Endothelial cell of umbilical vein (primary cell): ENCODE data around the gene SMC6.

Experiments
- CTCF ChIP-seq, 2 donors: IDR thresholded peaks; 1 replicate in 1 of 2; 2 replicates in 1 of 2; pipeline ENCODE4 v1.5.1; 2011; ENCODE audit warnings: low read length in 2 of 2, mild to moderate bottlenecking in 2 of 2, moderate library complexity in 2 of 2, control low read depth in 1 of 2, inconsistent platforms in 1 of 2, low read depth in 1 of 2; ENCODE audit not compliant: insufficient read depth in 1 of 2; ENCODE audit errors: extremely low read depth in 1 of 2
- EZH2 ChIP-seq: IDR thresholded peaks from 2 replicates; pipeline ENCODE4 v1.6.1; 2012; ENCODE audit warnings: borderline replicate concordance, low read depth, mild to moderate bottlenecking, moderate library complexity, low read length, inconsistent platforms; ENCODE audit not compliant: severe bottlenecking
- JUN ChIP-seq: IDR thresholded peaks from 2 replicates; pipeline ENCODE4 v1.6.1; 2011; ENCODE audit warnings: borderline replicate concordance, low read depth; ENCODE audit not compliant: insufficient read length, insufficient read depth
- MYC ChIP-seq: IDR thresholded peaks from one replicate; pipeline ENCODE4 v1.6.1; 2011; ENCODE audit warnings: mild to moderate bottlenecking, low read depth, low read length
- POLR2A ChIP-seq: IDR thresholded peaks from 2 replicates; pipeline ENCODE4 v1.6.1; 2012; ENCODE audit warnings: low read depth, mild to moderate bottlenecking, control low read depth, low read length
- POLR2AphosphoS5 ChIP-seq: IDR thresholded peaks from 2 replicates; pipeline ENCODE4 v1.6.1; 2012; ENCODE audit warnings: low read depth, mild to moderate bottlenecking, control low read depth, low read length, moderate library complexity; ENCODE audit not compliant: insufficient read depth

DNA sequence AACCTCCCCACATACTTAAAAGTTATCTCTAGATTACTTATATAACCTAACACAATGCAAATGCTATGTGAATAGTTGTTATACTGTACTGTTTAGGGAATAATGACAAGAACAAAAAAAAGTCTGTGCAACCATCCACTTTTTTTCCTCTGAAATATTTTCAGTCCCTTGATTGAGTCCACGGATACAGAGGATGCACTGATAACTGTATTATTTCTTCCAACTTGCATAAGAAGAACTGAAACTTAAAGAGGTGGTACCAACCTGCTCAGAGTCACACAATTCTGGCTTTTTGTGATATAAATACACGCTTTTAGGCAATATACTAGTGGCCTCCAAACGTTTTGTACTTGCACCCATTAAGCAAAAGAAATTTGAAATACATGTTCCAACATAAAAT lies 1.4 kb downstream of the SMC6 start:
- no peak for TF ChIP-seq POLR2AphosphoS5
- TF ChIP-seq CTCF (IDR thresholded peaks at IDR 0.05; ENCODE audit: extremely low read depth in 1 of 2, insufficient read depth in 1 of 2, low read depth in 1 of 2, low read length in 2 of 2), result no peak
- TF ChIP-seq POLR2A, result no peak
- TF ChIP-seq EZH2, result no peak
- TF ChIP-seq MYC, result no peak
- no peak for TF ChIP-seq JUN
